ENCODE data around the gene MAFG. TPM values are rescaled to one million over a fixed set of nuclear protein-coding genes. Genes with fewer than 3 reads are reported as not detected.
A peak's percentile ranks its signal among the peaks of the same experiment; 100 is the strongest.

Gene MAFG
- total and polyA plus RNA-seq, 2 of the 13 experiments (the other 11 are each of a cell fraction or from before 2014, with no cell fraction given) = 14.5 to 20.0 TPM

GRCh38 chr17:81925860-81926450 is 1.6 kb downstream of the MAFG start (continued):
- TF ChIP-seq NFAT5 (CRISPR knock-in tag; IDR thresholded peaks at IDR 0.05) = no peak
- peak; percentile 59; the same call in 1 of the 2 replicates for TF ChIP-seq NFATC3 (CRISPR knock-in tag; IDR thresholded peaks at IDR 0.05)
- 0 out of 2 replicates have a peak, but pooled peaks have one; percentile 13 for TF ChIP-seq ZBTB26 (CRISPR knock-in tag; IDR thresholded peaks at IDR 0.05; ENCODE audit: borderline replicate concordance)
- TF ChIP-seq MYNN (CRISPR knock-in tag; IDR thresholded peaks at IDR 0.05; ENCODE audit: low read depth) = 0 out of 2 replicates have a peak, but pooled peaks have one; percentile 3
- TF ChIP-seq HNRNPUL1 (IDR thresholded peaks at IDR 0.05; ENCODE audit: low read depth, low read length) = no peak
- TF ChIP-seq TSC22D2 (CRISPR knock-in tag; IDR thresholded peaks at IDR 0.05; ENCODE audit: borderline replicate concordance) = 0 out of 2 replicates have a peak, but pooled peaks have one; percentile 14
- TF ChIP-seq NCOR1 (IDR thresholded peaks at IDR 0.05; ENCODE audit: borderline replicate concordance, low read length) = no peak
- 0 out of 2 replicates have a peak, but pooled peaks have one; percentile 50 for TF ChIP-seq ZNF510 (CRISPR knock-in tag; IDR thresholded peaks at IDR 0.05; ENCODE audit: low read depth)
- peak in 1 of 2 experiments; percentile 68; a peak in 1 of 4 replicates for TF ChIP-seq POLR2A (IDR thresholded peaks at IDR 0.05; ENCODE audit: insufficient read depth in 1 of 2, low read depth in 2 of 2, low read length in 2 of 2)
- TF ChIP-seq ZNF501 (CRISPR knock-in tag; IDR thresholded peaks at IDR 0.05) = 0 out of 2 replicates have a peak, but pooled peaks have one; percentile 51
- no peak for TF ChIP-seq ZSCAN9 (CRISPR knock-in tag; IDR thresholded peaks at IDR 0.05; ENCODE audit: borderline replicate concordance)
- no peak for TF ChIP-seq ZFX (CRISPR knock-in tag; IDR thresholded peaks at IDR 0.05; ENCODE audit: low read depth)
- TF ChIP-seq GRHL1 (CRISPR knock-in tag; conservative IDR thresholded peaks at IDR 0.05) = no peak
- 0 out of 2 replicates have a peak, but pooled peaks have one; percentile 7 for TF ChIP-seq ATF7-NPFF (CRISPR knock-in tag; IDR thresholded peaks at IDR 0.05; ENCODE audit: low read depth)
- TF ChIP-seq FOXA3 (CRISPR knock-in tag; IDR thresholded peaks at IDR 0.05) = no peak
- 0 out of 2 replicates have a peak, but pooled peaks have one; percentile 35 for TF ChIP-seq ZNF704 (CRISPR knock-in tag; IDR thresholded peaks at IDR 0.05; ENCODE audit: borderline replicate concordance)
- no peak for TF ChIP-seq ZNF260 (CRISPR knock-in tag; IDR thresholded peaks at IDR 0.05; ENCODE audit: borderline replicate concordance, low read depth)
- 0 out of 2 replicates have a peak, but pooled peaks have one; percentile 56 for TF ChIP-seq SSRP1 (CRISPR knock-in tag; IDR thresholded peaks at IDR 0.05)

Measured in HepG2 (cell line).